GM23248 (cell line): ENCODE data around the gene UCP2. TPM values are rescaled to one million over a fixed set of nuclear protein-coding genes. Genes with fewer than 3 reads are reported as not detected.

Experiments
- DNase-seq: peaks from one replicate; pipeline ENCODE4 v3.0.0-alpha.2; 2015
- H2AFZ ChIP-seq: fragments of 200-600 bp; sonication (generic); 2 replicates; pipeline ENCODE4 v1.6.1; 2016; ENCODE audit warnings: antibody characterized with exemption
- H3F3A ChIP-seq: fragments of 200-600 bp; sonication (generic); 2 replicates; pipeline ENCODE4 v1.6.1; 2016; ENCODE audit warnings: mild to moderate bottlenecking, antibody characterized with exemption, mixed run types; ENCODE audit not compliant: insufficient read depth
- H3K27ac ChIP-seq: fragments of 200-600 bp; sonication (generic); 2 replicates; pipeline ENCODE4 v1.5.1; 2016; ENCODE audit warnings: mild to moderate bottlenecking
- H3K27me3 ChIP-seq: fragments of 200-600 bp; sonication (generic); replicated peaks from 2 replicates; pipeline ENCODE4 v1.6.1; 2016; ENCODE audit warnings: mild to moderate bottlenecking; ENCODE audit not compliant: insufficient read depth
- H3K36me3 ChIP-seq: fragments of 200-600 bp; sonication (generic); 2 replicates; pipeline ENCODE4 v1.6.1; 2016; ENCODE audit warnings: low read depth, mild to moderate bottlenecking
- H3K4me1 ChIP-seq: fragments of 200-600 bp; sonication (generic); 2 replicates; pipeline ENCODE4 v1.6.1; 2016; ENCODE audit warnings: mild to moderate bottlenecking; ENCODE audit not compliant: insufficient read depth
- H3K4me2 ChIP-seq: fragments of 200-600 bp; sonication (generic); one replicate; pipeline ENCODE4 v1.6.1; 2016; ENCODE audit warnings: mild to moderate bottlenecking; ENCODE audit not compliant: unreplicated experiment
- H3K4me3 ChIP-seq: fragments of 200-600 bp; sonication (generic); 2 replicates; pipeline ENCODE4 v1.5.1; 2016; ENCODE audit warnings: mild to moderate bottlenecking
- H3K79me2 ChIP-seq: fragments of 200-600 bp; sonication (generic); 2 replicates; pipeline ENCODE4 v1.6.1; 2016; ENCODE audit warnings: mild to moderate bottlenecking; ENCODE audit not compliant: insufficient read depth
- H3K9ac ChIP-seq: fragments of 200-600 bp; sonication (generic); 2 replicates; pipeline ENCODE4 v1.6.1; 2016; ENCODE audit warnings: mild to moderate bottlenecking
- H3K9me2 ChIP-seq: fragments of 200-600 bp; sonication (generic); 2 replicates; pipeline ENCODE4 v1.6.1; 2016; ENCODE audit warnings: mixed run types, mild to moderate bottlenecking, moderate library complexity; ENCODE audit not compliant: insufficient read depth
- H3K9me3 ChIP-seq: fragments of 200-600 bp; sonication (generic); one replicate; pipeline ENCODE4 v1.6.1; 2017; ENCODE audit warnings: low read depth
- H4K20me1 ChIP-seq: fragments of 200-600 bp; sonication (generic); 2 replicates; pipeline ENCODE4 v1.6.0; 2016; ENCODE audit not compliant: insufficient read depth
- EZH2 ChIP-seq: fragments of 200-600 bp; sonication (generic); IDR thresholded peaks from 2 replicates; pipeline ENCODE4 v1.6.1; 2018; ENCODE audit warnings: antibody characterized with exemption, mild to moderate bottlenecking; ENCODE audit not compliant: insufficient read depth, poor library complexity, severe bottlenecking
- EZH2phosphoT487 ChIP-seq: fragments of 200-600 bp; sonication (generic); IDR thresholded peaks from 2 replicates; pipeline ENCODE4 v1.6.1; 2018; ENCODE audit warnings: antibody characterized with exemption, moderate library complexity, mild to moderate bottlenecking, low read depth; ENCODE audit not compliant: insufficient read depth
- WGBS, 2 experiments: methylation state at CpG; one replicate each; pipeline ENCODE4 v1.1.6; 2015 to 2017; ENCODE audit warnings: low lambda C conversion rate in 2 of 2, low coverage in 1 of 2; ENCODE audit errors: missing lambda C conversion rate in 2 of 2; 5-methylcytosine and 5-hydroxymethylcytosine counted together
- in situ Hi-C: fragments of 300-500 bp; cut with MboI; formaldehyde crosslinking; loops from 2 replicates; pipeline ENCODE4 v1.15.0; 2020
- polyA plus RNA-seq: library from polyadenylated mRNA; unstranded; fragments of >200 nt; fragmentation: Nextera tagmentation; extraction: Ambion mirVana; gene quantifications from 2 replicates; pipeline ENCODE4 v1.2.1, GENCODE V29; 2016
- total RNA-seq: library from RNA; depleted of rRNA; stranded (reverse); fragments of >200 nt; shearing (Covaris generic); gene quantifications from 2 replicates; pipeline ENCODE4 v1.2.3, GENCODE V29; 2014

Gene UCP2
- total and polyA plus RNA-seq, 2 experiments from 2014 or later: 2.0 TPM; not detected in 1

- H3F3A ChIP-seq: peaks cover 9% of the 10 kb centered on the region; the same call in 1 of the 2 replicates
- no peaks in the 10 kb centered on the region for H3K9me3 ChIP-seq
- no peak overlapping the region for H3K27ac ChIP-seq
- H3K9me2 ChIP-seq: no peaks in the 10 kb centered on the region
- no peak for DNase-seq
- no peaks in the 10 kb centered on the region for H3K36me3 ChIP-seq
- no peak overlapping the region for H3K4me2 ChIP-seq
- H3K79me2 ChIP-seq: no peaks in the 10 kb centered on the region
- H4K20me1 ChIP-seq: no peaks in the 10 kb centered on the region
- H3K4me1 ChIP-seq: peaks cover 10% of the 10 kb centered on the region; the same call in 1 of the 2 replicates
- in situ Hi-C loops: no loop called here
- no peak overlapping the region for H3K4me3 ChIP-seq
- 93 to 95% methylated on average over 6 of the region's 6 CpGs for WGBS, 2 experiments
- no peaks in the 10 kb centered on the region for H3K27me3 ChIP-seq
- no peak overlapping the region for H3K9ac ChIP-seq
- no peak overlapping the region for H2AFZ ChIP-seq
- TF ChIP-seq EZH2phosphoT487 (no peak), EZH2 (no peak)
Measured at GRCh38 chr11:73975479-73975757, 7.2 kb downstream of the UCP2 start.

- Histone ChIP-seq H2AFZ (no peak overlapping the region), H3K9me2 (no peaks in the 10 kb centered on the region), H3K79me2 (no peaks in the 10 kb centered on the region), H3K4me3 (no peak overlapping the region), H3F3A (peaks cover 9% of the 10 kb centered on the region; the same call in 1 of the 2 replicates), H3K9me3 (no peaks in the 10 kb centered on the region), H3K27me3 (no peaks in the 10 kb centered on the region), H3K36me3 (no peaks in the 10 kb centered on the region), H3K4me1 (peaks cover 10% of the 10 kb centered on the region; the same call in 1 of the 2 replicates), H4K20me1 (no peaks in the 10 kb centered on the region), H3K4me2 (no peak overlapping the region), H3K27ac (no peak overlapping the region), H3K9ac (no peak overlapping the region)
- TF ChIP-seq EZH2phosphoT487 (no peak), EZH2 (no peak)
- WGBS, 2 experiments: 89 to 90% methylated on average over 12 to 13 of the region's 13 CpGs
- no peak for DNase-seq
- in situ Hi-C loops: no loop called here
Measured at GRCh38 chr11:73974604-73975478, 7.8 kb downstream of the UCP2 start.

GRCh38 chr11:73972620-73973449 lies 9.8 kb downstream of the UCP2 start:
- in situ Hi-C loops: no loop called here
- H3K4me3 ChIP-seq: no peak overlapping the region
- no peaks in the 10 kb centered on the region for H3K79me2 ChIP-seq
- WGBS, 2 experiments: 82 to 85% methylated on average over 10 to 11 of the region's 11 CpGs
- H3K4me2 ChIP-seq: no peak overlapping the region
- no peaks in the 10 kb centered on the region for H3K9me3 ChIP-seq
- no peak for DNase-seq
- H3K27ac ChIP-seq: no peak overlapping the region
- H4K20me1 ChIP-seq: no peaks in the 10 kb centered on the region
- H3K9ac ChIP-seq: no peak overlapping the region
- no peaks in the 10 kb centered on the region for H3F3A ChIP-seq
- peaks cover 10% of the 10 kb centered on the region; the same call in 1 of the 2 replicates for H3K4me1 ChIP-seq
- H3K36me3 ChIP-seq: no peaks in the 10 kb centered on the region
- H3K27me3 ChIP-seq: no peaks in the 10 kb centered on the region
- TF ChIP-seq EZH2 (no peak), EZH2phosphoT487 (no peak)
- no peaks in the 10 kb centered on the region for H3K9me2 ChIP-seq
- H2AFZ ChIP-seq: no peak overlapping the region

GRCh38 chr11:73972187-73972586 lies 10.5 kb downstream of the UCP2 start:
- no peak overlapping the region for H3K9ac ChIP-seq
- no peaks in the 10 kb centered on the region for H3K79me2 ChIP-seq
- no peaks in the 10 kb centered on the region for H3K36me3 ChIP-seq
- no peak overlapping the region for H3K27ac ChIP-seq
- 36 to 40% methylated on average over 1 of the region's 1 CpG for whole genome bisulfite sequencing, 2 experiments
- H4K20me1 ChIP-seq: no peaks in the 10 kb centered on the region
- in situ Hi-C loops: no loop called here
- TF ChIP-seq EZH2 (no peak), EZH2phosphoT487 (no peak)
- no peaks in the 10 kb centered on the region for H3K27me3 ChIP-seq
- H3K4me1 ChIP-seq: peaks cover 10% of the 10 kb centered on the region; the same call in 1 of the 2 replicates
- no peak overlapping the region for H2AFZ ChIP-seq
- no peak overlapping the region for H3K4me3 ChIP-seq
- H3K9me3 ChIP-seq: no peaks in the 10 kb centered on the region
- H3K9me2 ChIP-seq: no peaks in the 10 kb centered on the region
- H3K4me2 ChIP-seq: no peak overlapping the region
- H3F3A ChIP-seq: no peaks in the 10 kb centered on the region
- DNase-seq: no peak
